Measurements from ENCODE around the gene OPN1SW.

OPN1SW gene

GRCh38 chr7:128792471-128793180 is 17.0 kb upstream of the OPN1SW start:
- no peak for DNase-seq

GRCh38 chr7:128791972-128792327 is 16.4 kb upstream of the OPN1SW start:
- no peak for DNase-seq

- no peak for DNase-seq
Measured at GRCh38 chr7:128791121-128791971, 15.8 kb upstream of the OPN1SW start, which contains the start of gene CCDC136. Gene CCDC136, plus strand, starts transcription at chr7:128791968. Its CDS starts 444 bp downstream, at chr7:128792412.

GRCh38 chr7:128790315-128791041 is 14.9 kb upstream of the OPN1SW start:
- no peak for DNase-seq

GRCh38 chr7:128788446-128789412 is 13.1 kb upstream of the OPN1SW start:
- no peak for DNase-seq

- no peak for DNase-seq
Measured at GRCh38 chr7:128785738-128786137, 10.1 kb upstream of the OPN1SW start.

- no peak for DNase-seq
Measured at GRCh38 chr7:128783143-128783861, 7.7 kb upstream of the OPN1SW start.

- no peak for DNase-seq
Measured at GRCh38 chr7:128781851-128782250, 6.3 kb upstream of the OPN1SW start.

GRCh38 chr7:128781126-128781525 is 5.5 kb upstream of the OPN1SW start:
- no peak for DNase-seq

- DNase-seq, result no peak
Measured at GRCh38 chr7:128778946-128779345, 3.4 kb upstream of the OPN1SW start.

GRCh38 chr7:128777156-128778123 is 1.8 kb upstream of the OPN1SW start:
- DNase-seq, result no peak

- no peak for DNase-seq
Measured at GRCh38 chr7:128774921-128775320, 673 bp downstream of the OPN1SW start.

- DNase-seq, result no peak
Measured at GRCh38 chr7:128774029-128774689, 1.4 kb downstream of the OPN1SW start.

- DNase-seq, result no peak
Measured at GRCh38 chr7:128773604-128774003, 2.0 kb downstream of the OPN1SW start.

- no peak for DNase-seq
Measured at GRCh38 chr7:128770233-128770632, 5.4 kb downstream of the OPN1SW start.

- DNase-seq, result no peak
Measured at GRCh38 chr7:128767475-128768110, 8.0 kb downstream of the OPN1SW start.

- no peak for DNase-seq
Measured at GRCh38 chr7:128763541-128763940, 12.1 kb downstream of the OPN1SW start.

GRCh38 chr7:128759242-128759641 is 16.4 kb downstream of the OPN1SW start:
- no peak for DNase-seq

- DNase-seq, result no peak
Measured at GRCh38 chr7:128758553-128758952, 17.0 kb downstream of the OPN1SW start.
